ENCODE measurements around the gene TBRG1. TPM values are rescaled to one million over a fixed set of nuclear protein-coding genes. Genes with fewer than 3 reads are reported as not detected.
"Not testable (repeated sequence)": the region's sequence is repeated elsewhere in the genome, so short reads cannot be mapped to it uniquely, and the experiment has no call there.

TBRG1 gene
- polyA plus RNA-seq, 3 donors from 2014 or later: 35.7 to 40.8 (median 36.2) TPM

DNA sequence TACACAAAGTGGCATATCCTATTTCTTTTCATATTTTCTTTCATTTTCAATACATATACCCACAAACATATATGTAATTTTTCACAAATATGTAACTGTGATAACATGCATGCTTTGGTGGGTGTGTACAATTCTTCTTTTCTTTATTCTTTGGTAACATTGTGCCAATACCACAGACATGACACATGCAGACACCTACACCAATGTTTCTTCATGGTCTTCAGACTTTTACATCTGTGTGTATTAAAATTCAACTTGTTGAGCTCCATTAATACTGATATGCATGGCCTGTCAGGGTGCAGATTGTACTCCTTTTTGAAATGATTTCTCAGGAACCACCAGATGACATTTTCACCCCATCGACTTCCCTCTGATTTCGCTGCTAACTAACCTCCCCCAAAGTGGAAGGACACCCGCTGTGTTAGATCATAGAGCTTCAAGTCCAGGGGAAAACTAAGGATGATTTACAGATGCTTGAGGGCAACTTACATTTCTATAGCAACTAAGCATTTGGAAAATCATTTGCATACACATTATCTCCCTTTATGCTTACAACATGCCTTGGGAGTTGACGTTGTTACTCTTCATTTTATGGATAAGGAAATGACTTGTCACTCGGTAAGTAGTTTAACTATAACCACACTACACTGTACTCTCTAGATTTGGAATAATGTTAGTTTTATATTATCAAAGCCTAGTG lies 21.9 kb upstream of the TBRG1 start:
- peaks cover 1 to 19% (median 12%) of the 10 kb centered on the region in 3 donors for H3K27me3 Mint-ChIP-seq (ENCODE audit: low read depth in 3 of 3)
- H3K27ac Mint-ChIP-seq: no peak overlapping the region
- no peaks in the 10 kb centered on the region for H3K36me3 Mint-ChIP-seq
- no peaks in the 10 kb centered on the region for H3K9me3 Mint-ChIP-seq
- no peak overlapping the region for H3K4me3 Mint-ChIP-seq
- no peak for DNase-seq
- no peaks in the 10 kb centered on the region for H3K4me1 Mint-ChIP-seq

- Mint-ChIP-seq H3K4me3 (no peak overlapping the region), H3K27me3 (ENCODE audit: low read depth in 3 of 3) (peaks cover 1 to 16% (median 11%) of the 10 kb centered on the region in 3 donors), H3K9me3 (no peaks in the 10 kb centered on the region)
Observed at GRCh38 chr11:124602193-124602592, 20.5 kb upstream of the TBRG1 start.

GRCh38 chr11:124602723-124603122 lies 19.9 kb upstream of the TBRG1 start:
- H3K9me3 Mint-ChIP-seq, H3K27ac Mint-ChIP-seq, H3K36me3 Mint-ChIP-seq, H3K4me3 Mint-ChIP-seq, DNase-seq, H3K4me1 Mint-ChIP-seq: not testable (repeated sequence)
- H3K27me3 Mint-ChIP-seq (ENCODE audit: low read depth in 3 of 3): peaks cover 2 to 16% (median 7%) of the 10 kb centered on the region in 3 donors

More at GRCh38 chr11:124602193-124602592, 20.5 kb upstream of the TBRG1 start:
- no peak overlapping the region for H3K27ac Mint-ChIP-seq
- DNase-seq: no peak
- H3K36me3 Mint-ChIP-seq: no peaks in the 10 kb centered on the region
- H3K4me1 Mint-ChIP-seq: no peaks in the 10 kb centered on the region

DNA sequence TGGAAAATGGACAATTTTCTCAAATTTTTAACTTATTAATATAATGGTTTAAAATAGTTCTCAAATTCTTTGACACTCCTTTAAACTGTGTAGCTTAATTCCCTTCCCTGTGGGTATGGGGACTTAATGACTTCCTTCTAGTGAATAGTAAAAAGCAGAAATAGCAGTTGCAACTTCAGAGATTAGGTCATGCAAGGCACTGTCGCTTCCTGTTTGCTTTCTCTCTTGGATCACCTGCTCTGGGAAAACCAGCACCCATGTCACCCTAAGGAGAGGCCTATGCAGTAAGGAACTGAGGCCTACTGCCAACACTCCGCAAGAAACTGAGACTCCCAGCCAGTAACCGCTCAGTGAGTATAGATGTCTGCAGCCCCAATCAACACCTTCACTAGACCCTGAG lies 16.9 kb upstream of the TBRG1 start:
- Mint-ChIP-seq H3K4me3 (no peak overlapping the region), H3K36me3 (no peaks in the 10 kb centered on the region), H3K9me3 (no peaks in the 10 kb centered on the region)

DNA sequence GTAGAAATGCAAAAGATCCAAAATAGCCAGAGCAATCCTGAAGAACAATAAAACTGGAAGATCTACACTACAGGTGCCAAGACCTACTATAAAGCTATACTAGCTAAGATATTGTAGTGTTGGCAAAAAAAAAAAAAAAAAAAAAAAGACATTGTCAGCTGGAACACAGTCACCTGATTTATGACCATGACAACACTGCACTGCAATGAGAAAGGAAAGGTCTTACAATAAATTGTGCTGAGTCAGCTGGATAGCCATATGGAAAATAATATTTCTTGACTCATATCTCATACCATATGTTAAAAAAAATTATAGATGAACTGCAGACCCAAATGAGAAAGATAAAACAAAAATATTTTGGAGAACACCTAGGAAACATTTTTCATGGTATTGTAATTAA lies 14.5 kb upstream of the TBRG1 start:
- DNase-seq: no peak
- no peak overlapping the region for H3K4me3 Mint-ChIP-seq
- H3K27me3 Mint-ChIP-seq (ENCODE audit: low read depth in 3 of 3): peaks cover 0 to 9% (median 2%) of the 10 kb centered on the region in 3 donors
- H3K9me3 Mint-ChIP-seq: no peaks in the 10 kb centered on the region
- H3K36me3 Mint-ChIP-seq: no peaks in the 10 kb centered on the region
- H3K27ac Mint-ChIP-seq: no peak overlapping the region
- H3K4me1 Mint-ChIP-seq: no peaks in the 10 kb centered on the region

More for the DNA sequence above, 16.9 kb upstream of the TBRG1 start:
- Mint-ChIP-seq H3K4me1 (no peaks in the 10 kb centered on the region), H3K27ac (no peak overlapping the region), H3K27me3 (ENCODE audit: low read depth in 3 of 3) (peaks cover 2 to 12% (median 5%) of the 10 kb centered on the region in 3 donors)
- DNase-seq: no peak

DNA sequence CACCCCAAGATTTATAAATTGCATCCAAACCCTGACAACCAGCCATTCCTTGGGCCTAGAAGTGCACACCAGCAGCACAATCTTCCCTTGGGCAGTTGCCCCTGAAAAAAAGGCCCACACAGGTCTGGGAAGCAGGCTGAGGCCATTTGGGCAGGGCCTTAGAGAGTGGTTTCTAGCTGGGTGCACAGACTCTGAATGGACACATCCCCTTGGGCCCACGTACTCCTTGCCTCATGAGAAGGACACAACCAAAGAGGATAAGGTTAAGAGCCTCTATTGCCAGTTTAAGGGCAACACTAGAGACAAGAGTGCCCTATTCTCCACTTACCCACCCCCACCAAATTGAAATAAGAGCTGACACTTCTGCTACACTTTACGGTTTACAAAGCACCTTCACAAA lies 12.4 kb upstream of the TBRG1 start:
- H3K27ac Mint-ChIP-seq: no peak overlapping the region
- H3K27me3 Mint-ChIP-seq (ENCODE audit: low read depth in 3 of 3): peaks cover 0 to 4% (median 2%) of the 10 kb centered on the region in 3 donors
- no peaks in the 10 kb centered on the region for H3K36me3 Mint-ChIP-seq
- DNase-seq: no peak
- H3K4me1 Mint-ChIP-seq: no peaks in the 10 kb centered on the region
- no peaks in the 10 kb centered on the region for H3K9me3 Mint-ChIP-seq
- H3K4me3 Mint-ChIP-seq: no peak overlapping the region

- no peak within 1 kb of the TSS for H3K4me3 Mint-ChIP-seq
Observed at GRCh38 chr11:124611064-124611463, 11.6 kb upstream of the TBRG1 start, which contains the start of gene PANX3. Gene PANX3, plus strand, starts transcription at chr11:124611428. Its CDS starts 129 bp downstream, at chr11:124611557.

GRCh38 chr11:124612045-124612444 lies 10.6 kb upstream of the TBRG1 start:
- Mint-ChIP-seq H3K4me1 (no peaks in the 10 kb centered on the region), H3K36me3 (no peaks in the 10 kb centered on the region), H3K9me3 (no peaks in the 10 kb centered on the region), H3K27ac (no peak overlapping the region), H3K27me3 (ENCODE audit: low read depth in 3 of 3) (peaks cover 0 to 7% (median 2%) of the 10 kb centered on the region in 3 donors), H3K4me3 (no peak overlapping the region)
- no peak for DNase-seq

More at GRCh38 chr11:124611064-124611463, 11.6 kb upstream of the TBRG1 start, which contains the start of gene PANX3:
- no peaks in the 10 kb centered on the region for H3K36me3 Mint-ChIP-seq
- H3K4me1 Mint-ChIP-seq: no peaks in the 10 kb centered on the region
- no peak within 1 kb of the TSS for H3K27ac Mint-ChIP-seq
- DNase-seq: no peak
- peaks cover 0 to 7% (median 2%) of the 10 kb centered on the region in 3 donors for H3K27me3 Mint-ChIP-seq (ENCODE audit: low read depth in 3 of 3)
- H3K9me3 Mint-ChIP-seq: no peaks in the 10 kb centered on the region

DNA sequence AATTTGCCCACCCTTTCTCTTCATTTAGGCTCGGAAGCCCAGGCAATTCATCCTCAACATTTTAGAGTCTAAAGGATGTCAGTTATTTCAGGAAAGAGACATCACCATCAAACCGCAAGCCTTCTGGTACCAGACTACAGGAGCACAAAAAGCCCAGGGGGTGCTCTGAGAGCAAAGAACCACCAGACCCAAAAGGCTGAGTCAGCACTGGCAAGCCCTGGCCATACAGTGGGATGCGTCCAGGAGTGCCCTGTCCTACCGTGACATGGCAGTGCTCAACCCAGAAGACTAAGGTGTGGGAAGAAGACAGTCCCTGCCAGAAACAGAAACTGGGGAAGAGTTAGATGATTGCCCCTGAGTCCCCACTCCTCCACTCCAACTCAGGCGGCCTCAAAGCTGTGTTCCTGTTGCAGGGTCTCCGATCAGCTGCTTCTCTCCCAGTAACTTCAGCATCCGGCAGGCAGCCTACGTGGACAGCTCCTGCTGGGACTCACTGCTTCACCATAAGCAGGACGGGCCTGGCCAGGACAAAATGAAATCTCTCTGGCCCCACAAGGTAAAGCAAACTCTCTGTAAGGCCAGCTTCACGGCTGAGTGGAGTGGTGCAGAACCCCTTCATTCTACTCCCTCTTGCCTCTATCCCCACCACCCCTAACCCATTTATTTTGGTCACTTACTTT lies 10.0 kb upstream of the TBRG1 start:
- no peak overlapping the region for H3K4me3 Mint-ChIP-seq
- H3K36me3 Mint-ChIP-seq: peaks cover 0 to 3% (median 0%) of the 10 kb centered on the region in 3 donors
- no peak overlapping the region for H3K27ac Mint-ChIP-seq
- H3K27me3 Mint-ChIP-seq (ENCODE audit: low read depth in 3 of 3): peaks cover 0 to 7% (median 1%) of the 10 kb centered on the region in 3 donors
- no peak for DNase-seq
- no peaks in the 10 kb centered on the region for H3K9me3 Mint-ChIP-seq
- H3K4me1 Mint-ChIP-seq: no peaks in the 10 kb centered on the region

GRCh38 chr11:124618863-124619262 lies 3.8 kb upstream of the TBRG1 start:
- H3K27me3 Mint-ChIP-seq (ENCODE audit: low read depth in 3 of 3): peaks cover 6 to 11% (median 9%) of the 10 kb centered on the region in 3 donors
- H3K4me3 Mint-ChIP-seq: no peak overlapping the region
- no peaks in the 10 kb centered on the region for H3K9me3 Mint-ChIP-seq
- no peak overlapping the region for H3K27ac Mint-ChIP-seq
- H3K4me1 Mint-ChIP-seq: peaks cover 15 to 23% of the 10 kb centered on the region in 2 donors
- H3K36me3 Mint-ChIP-seq: peaks cover 0 to 4% (median 0%) of the 10 kb centered on the region in 3 donors
- DNase-seq: no peak

DNA sequence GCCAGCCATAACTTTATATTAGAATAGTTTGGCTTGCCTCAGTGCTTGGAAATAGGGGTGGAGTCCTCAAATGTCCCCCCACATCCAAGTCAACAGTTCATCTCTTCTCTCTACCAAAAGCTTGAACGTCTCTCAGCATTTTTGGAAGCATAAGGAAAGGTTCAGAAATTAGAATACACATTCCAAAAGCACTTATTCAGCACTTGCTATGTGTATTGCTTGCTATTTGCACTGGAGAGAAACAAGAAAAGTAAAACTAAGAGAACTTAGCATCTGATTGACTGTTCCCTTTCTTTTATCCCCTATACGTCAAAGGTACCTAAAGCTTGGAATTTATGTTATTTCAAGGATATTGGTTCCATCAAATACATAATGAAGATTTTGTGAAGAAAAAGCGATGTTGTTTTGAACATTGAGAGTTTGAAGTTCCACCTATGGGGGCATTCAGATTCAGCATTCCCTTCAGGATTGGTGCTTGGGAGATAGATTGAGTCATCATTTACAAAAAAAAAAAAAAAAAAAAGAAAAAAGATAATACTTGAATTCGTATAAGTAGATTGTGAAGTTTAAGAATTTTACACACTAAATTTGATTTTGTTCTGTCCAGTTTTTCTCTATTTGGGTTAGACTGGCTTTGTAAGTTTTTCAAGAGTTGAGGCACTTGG lies 1.3 kb downstream of the TBRG1 start:
- H3K27me3 Mint-ChIP-seq (ENCODE audit: low read depth in 3 of 3): peaks cover 4 to 9% (median 5%) of the 10 kb centered on the region in 3 donors
- no peaks in the 10 kb centered on the region for H3K9me3 Mint-ChIP-seq
- H3K4me3 Mint-ChIP-seq: peak overlapping the region; percentile 91 to 99 (median 98)
- H3K36me3 Mint-ChIP-seq: peaks cover 0 to 21% (median 16%) of the 10 kb centered on the region in 3 donors
- peak overlapping the region; percentile 92 to 99 (median 98) for H3K27ac Mint-ChIP-seq
- no peak for DNase-seq
- peaks cover 36 to 60% of the 10 kb centered on the region in 2 donors for H3K4me1 Mint-ChIP-seq

GRCh38 chr11:124625504-124626168 lies 3.0 kb downstream of the TBRG1 start:
- Mint-ChIP-seq H3K36me3 (peaks cover 0 to 27% (median 16%) of the 10 kb centered on the region in 3 donors), H3K27me3 (ENCODE audit: low read depth in 3 of 3) (peaks cover 0 to 9% (median 5%) of the 10 kb centered on the region in 3 donors), H3K9me3 (no peaks in the 10 kb centered on the region), H3K27ac (peak overlapping the region in 3 of 6 donors; percentile 32 to 82 (median 68)), H3K4me3 (no peak overlapping the region), H3K4me1 (peaks cover 37 to 60% of the 10 kb centered on the region in 2 donors)
- DNase-seq: no peak

GRCh38 chr11:124627546-124627945 lies 4.9 kb downstream of the TBRG1 start:
- H3K9me3 Mint-ChIP-seq: no peaks in the 10 kb centered on the region
- H3K27me3 Mint-ChIP-seq (ENCODE audit: low read depth in 3 of 3): peaks cover 0 to 7% (median 0%) of the 10 kb centered on the region in 3 donors
- H3K36me3 Mint-ChIP-seq: peaks cover 2 to 47% (median 23%) of the 10 kb centered on the region in 3 donors
- DNase-seq: no peak
- no peak overlapping the region for H3K27ac Mint-ChIP-seq
- no peak overlapping the region for H3K4me3 Mint-ChIP-seq
- H3K4me1 Mint-ChIP-seq: peaks cover 32 to 54% of the 10 kb centered on the region in 2 donors

All from immature natural killer cell (primary cell).